Right ventricle myocardium inferior (tissue), 1 donor: ENCODE results near the gene TSR3. TPM values are rescaled to one million over a fixed set of nuclear protein-coding genes. Genes with fewer than 3 reads are reported as not detected.
A peak's percentile ranks its signal among the peaks of the same experiment; 100 is the strongest.

Experiments
- ATAC-seq: fragments of 200-7000 bp; cut with Tn5 transposase; one replicate; pipeline ENCODE4 v1.9.1; 2020; ENCODE audit warnings: mild to moderate bottlenecking, moderate library complexity
- DNase-seq: peaks from one replicate; pipeline ENCODE4 v3.0.0; 2021; ENCODE audit errors: missing footprints
- intact Hi-C: fragments of 100-400 bp; cut with DNase I; formaldehyde crosslinking; loops from one replicate; pipeline ENCODE4 v1.11.0; 2022
- total RNA-seq: library from RNA; stranded (reverse); fragmentation: NEBNext Ultra II Directional; extraction: Animal tissue kit (Norgen Biotek cat#: 25700); gene quantifications from one replicate; pipeline ENCODE4 v1.2.1, GENCODE V29; 2021
- donor health status: DM: no; HTN: yes; CAD: no; lungs with severe emphysema.

The TSR3 gene
- total RNA-seq, 1 donor from 2014 or later = 54.6 TPM

DNA sequence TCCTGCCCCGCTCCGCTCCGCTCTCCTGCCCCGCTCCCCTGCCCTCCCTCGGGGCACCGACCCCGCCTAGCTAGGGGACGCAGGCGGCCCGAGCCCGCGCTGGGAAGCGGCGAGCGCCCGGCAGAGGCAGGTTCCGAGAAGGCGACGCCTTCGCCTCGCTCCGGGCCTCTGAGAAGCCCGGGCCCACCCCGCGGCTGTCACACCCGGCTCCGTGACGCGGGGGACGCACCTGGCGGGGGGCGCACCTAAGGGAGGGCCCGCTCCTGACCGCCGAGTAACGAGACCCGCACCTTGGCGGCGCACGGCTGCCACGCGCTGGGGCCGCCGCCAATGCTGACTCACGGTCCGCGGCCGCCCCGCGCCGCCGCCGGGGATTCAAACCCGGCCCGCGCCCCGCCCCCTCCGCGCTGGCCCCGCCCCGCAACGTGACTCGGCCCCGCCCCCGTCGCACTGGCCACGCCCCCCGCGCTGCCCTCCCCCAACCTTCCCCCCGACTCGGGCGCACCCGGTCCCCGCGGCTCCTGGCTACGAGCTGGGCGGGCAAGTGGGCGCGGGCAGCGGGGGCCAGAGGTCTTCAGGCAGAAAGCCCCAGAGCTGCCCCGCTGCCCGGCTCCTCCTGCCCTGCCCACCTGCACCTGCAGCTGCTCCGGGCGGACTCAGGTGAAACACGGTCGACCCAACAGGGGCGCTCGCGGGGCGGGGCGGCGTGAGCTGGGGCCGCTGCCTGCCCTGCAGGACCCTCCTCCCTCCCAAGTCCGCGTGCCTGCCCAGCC, 27.8 kb upstream of the TSR3 start:
- intact Hi-C loops = no loop called here
- DNase-seq (peak; percentile 76), ATAC-seq (peak; percentile 74)

DNA sequence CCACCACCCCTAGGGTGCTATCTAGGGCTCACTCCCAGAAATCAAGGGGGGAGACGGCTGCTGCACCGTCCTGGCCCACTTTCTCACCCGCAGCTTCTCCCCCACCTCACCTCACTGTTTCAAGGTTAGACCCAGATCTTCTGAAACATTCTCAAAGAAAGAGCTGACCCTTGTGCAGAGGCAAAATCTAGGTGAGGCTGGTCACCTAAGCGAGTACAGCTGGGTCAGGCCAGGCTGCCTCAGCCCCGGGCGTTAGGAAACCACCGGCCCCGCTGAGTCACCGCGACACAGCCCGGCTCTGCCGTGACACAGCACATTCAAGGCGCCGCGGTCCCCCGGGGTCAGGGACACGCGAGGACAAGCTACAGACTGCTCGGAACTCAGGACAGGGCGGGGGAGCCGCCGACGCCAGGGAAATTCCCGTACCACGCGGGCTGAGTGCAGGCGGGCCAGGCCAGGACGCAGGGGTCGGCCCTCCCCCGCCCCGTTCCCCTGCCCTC, 27.2 kb upstream of the TSR3 start:
- ATAC-seq = peak; percentile 86

DNA sequence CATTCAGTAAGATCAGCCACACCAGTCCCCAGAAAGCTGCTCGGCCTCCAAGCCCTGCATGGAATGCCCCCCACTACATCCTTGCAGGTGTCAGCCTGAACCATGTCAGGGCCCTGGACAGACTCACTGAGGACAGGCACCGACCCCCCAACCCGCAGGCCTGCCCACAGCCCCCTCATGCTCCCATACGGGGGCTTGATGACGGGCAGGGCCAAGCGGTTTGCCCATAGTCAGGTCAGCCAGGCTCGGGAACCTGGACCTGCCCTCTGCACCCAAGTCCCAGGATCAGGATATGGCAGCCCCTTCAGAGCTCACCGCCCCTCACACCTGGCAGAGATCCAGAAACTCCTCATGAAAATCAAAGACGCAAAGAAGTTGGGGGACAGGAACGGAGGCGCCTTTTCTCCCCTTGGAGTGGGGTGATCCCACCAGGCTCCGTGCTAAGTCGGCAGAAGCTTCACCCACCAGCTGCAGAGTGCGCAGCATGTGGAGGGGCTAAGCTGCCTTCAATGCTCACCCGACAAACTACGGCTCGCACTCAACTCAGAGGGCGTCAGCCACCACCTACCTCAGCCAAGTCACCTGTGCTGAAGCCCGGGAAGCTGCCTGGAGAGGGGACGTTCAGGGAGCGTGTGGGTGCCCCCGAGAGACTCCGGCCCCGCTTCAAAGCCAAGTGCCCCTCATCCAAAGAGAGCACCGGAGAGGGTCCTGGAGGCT, 26.6 kb upstream of the TSR3 start:
- no peak for DNase-seq
- no peak for ATAC-seq
- intact Hi-C loops = no loop called here

More for the DNA sequence above, 27.2 kb upstream of the TSR3 start:
- DNase-seq = peak; percentile 93
- intact Hi-C loops = no loop called here

DNA sequence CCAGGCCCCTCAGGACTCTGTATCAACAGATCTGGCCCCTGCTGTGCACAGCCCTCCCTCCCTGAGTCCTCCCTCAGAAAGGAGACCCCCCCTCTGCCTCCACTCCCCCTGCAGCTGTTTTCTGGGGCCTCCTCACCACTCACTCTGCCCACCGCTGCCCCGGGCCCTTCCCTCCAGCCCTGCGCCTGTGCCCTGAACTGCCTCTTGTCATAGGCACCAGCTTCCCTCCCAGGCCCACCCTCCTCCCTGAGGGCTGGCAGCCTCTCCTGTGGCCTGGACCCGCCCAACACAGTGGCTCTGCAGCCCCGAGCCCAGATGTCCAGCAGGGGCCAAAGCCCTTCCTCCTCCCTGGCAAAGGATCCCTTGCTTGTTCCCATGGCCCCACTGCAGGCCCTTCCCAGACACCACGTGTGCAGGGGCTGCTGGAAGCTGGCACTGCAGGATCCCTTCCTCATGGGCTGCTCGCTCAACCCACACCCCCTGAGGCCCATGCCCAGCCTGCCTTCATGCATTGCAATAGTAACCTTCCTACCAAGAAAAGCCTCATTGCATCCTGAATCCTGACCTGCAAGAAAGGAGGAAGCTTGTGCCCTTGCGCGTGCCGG, 25.8 kb upstream of the TSR3 start:
- DNase-seq = peak; percentile 20

DNA sequence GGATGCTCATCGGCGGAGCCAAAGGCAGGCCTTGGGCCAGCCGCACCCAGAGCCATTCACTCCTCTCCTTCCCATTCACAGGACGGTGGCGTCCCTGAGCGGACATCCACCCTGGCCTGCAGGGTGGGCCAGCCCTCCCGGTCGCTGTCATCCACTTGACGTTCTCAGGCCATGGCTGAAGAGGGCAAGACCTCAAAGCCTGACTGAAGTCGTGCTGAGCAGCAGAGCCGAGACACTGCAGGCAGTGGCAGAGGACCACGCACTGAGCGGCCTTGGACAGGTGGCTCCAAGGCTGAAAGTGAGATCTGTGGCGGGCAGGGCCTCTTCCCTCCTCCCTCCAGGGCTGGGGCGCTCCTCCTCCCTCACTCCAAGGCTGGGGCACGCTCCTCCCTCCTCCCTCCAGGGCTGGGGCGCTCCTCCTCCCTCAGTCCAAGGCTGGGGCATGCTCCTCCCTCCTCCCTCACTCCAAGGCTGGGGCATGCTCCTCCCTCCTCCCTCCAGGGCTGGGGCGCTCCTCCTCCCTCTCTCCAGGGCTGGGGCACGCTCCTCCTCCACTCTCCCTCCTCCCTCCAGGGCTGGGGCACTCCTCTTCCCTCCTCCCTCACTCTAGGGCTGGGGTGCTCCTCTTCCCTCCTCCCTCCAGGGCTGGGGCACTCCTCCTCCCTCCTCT, 24.2 kb upstream of the TSR3 start:
- no peak for DNase-seq
- intact Hi-C loops = no loop called here

More for the DNA sequence above, 25.8 kb upstream of the TSR3 start:
- intact Hi-C loops = no loop called here
- no peak for ATAC-seq

DNA sequence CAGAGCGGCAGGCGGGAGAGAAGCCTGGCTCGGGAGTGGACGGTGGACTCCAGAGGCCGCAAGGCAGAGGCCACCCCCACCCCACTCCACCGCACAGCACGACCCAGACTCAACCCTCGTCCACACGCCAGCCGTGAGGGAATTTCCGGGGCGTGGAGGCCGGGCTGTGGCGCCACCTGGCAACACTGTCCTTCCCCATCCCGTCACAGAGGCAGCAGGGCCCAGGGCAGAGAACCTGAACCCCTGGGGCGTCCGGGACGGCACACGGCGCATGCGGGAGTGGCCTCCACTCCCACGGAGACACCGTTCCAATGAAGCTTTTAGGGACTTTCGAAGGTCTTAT, 23.6 kb upstream of the TSR3 start:
- no peak for DNase-seq
- intact Hi-C loops = no loop called here
- no peak for ATAC-seq

More for the DNA sequence above, 24.2 kb upstream of the TSR3 start:
- no peak for ATAC-seq

DNA sequence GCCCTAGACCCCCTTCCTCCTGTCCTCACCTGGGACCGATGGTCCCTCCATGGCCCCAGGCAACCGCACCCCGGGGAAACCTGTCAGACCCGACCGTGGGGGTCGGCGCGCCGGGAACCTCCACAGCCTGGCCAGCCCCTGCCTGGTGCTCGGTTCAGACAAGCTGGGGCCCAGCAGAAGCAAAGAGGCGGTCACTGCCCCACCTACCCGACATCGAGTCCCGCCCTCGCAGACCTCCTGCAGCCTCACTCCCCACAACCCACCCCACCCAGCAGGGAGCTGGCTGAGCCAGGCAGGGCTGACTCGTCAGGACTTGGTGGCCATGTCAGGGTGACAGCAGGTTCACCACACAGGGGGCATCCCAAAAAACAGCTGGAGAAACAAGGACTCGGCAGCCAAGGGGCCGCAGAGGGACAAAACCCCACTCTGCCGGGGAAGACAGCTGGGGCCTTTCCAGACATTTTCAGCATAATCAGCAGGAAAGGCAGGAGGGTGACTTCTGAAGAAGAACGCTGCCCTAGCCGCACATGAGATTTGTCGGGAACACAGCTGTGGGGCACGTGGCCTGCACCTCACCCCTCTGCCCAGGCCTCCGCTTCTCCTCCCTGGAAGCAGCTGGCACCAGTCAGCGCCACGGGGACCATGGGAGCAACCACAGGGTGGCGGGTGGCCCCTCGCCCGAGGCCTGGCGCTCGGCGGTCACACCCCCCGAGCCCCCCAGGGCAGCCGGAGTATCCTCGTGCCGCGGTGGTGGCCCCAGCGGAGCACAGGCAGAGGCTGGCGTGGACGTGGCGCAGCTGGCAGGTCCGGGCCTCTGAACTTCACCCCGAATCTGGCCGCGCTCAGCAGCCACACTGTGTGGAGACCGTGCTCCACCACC, 23.0 kb upstream of the TSR3 start:
- no peak for DNase-seq
- ATAC-seq = no peak
- intact Hi-C loops = no loop called here

DNA sequence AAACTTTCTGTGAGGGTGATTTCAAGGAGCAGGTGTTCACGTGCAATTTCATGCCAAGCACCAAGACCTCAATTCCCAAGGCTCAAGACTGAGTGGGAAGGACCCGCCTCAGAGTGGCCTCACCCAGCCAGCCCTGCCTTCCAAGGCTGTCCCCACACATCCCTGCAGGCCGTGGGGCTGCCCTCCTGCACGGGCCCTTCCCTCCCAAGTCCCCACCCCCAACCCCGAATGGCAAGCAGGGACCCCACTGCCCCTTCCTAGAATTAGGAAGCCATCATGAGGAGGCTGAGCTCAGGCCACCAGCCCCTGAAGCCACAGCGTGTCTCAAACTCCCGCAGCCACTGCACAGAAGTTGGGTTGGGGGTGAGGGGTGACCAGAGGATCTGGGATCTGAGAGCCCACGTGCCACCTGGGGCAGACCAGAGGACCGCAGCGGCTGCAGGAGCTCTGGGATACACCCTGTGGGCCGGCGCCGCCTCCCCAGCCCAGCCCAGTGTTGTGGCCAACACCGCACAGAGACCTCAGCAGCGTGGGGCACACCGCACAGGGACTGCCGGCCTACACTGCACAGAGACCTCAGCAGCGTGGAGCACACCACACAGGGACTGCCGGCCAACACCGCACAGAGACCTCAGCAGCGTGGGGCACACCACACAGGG, 20.7 kb upstream of the TSR3 start:
- ATAC-seq (no peak), DNase-seq (no peak)
- intact Hi-C loops = no loop called here

DNA sequence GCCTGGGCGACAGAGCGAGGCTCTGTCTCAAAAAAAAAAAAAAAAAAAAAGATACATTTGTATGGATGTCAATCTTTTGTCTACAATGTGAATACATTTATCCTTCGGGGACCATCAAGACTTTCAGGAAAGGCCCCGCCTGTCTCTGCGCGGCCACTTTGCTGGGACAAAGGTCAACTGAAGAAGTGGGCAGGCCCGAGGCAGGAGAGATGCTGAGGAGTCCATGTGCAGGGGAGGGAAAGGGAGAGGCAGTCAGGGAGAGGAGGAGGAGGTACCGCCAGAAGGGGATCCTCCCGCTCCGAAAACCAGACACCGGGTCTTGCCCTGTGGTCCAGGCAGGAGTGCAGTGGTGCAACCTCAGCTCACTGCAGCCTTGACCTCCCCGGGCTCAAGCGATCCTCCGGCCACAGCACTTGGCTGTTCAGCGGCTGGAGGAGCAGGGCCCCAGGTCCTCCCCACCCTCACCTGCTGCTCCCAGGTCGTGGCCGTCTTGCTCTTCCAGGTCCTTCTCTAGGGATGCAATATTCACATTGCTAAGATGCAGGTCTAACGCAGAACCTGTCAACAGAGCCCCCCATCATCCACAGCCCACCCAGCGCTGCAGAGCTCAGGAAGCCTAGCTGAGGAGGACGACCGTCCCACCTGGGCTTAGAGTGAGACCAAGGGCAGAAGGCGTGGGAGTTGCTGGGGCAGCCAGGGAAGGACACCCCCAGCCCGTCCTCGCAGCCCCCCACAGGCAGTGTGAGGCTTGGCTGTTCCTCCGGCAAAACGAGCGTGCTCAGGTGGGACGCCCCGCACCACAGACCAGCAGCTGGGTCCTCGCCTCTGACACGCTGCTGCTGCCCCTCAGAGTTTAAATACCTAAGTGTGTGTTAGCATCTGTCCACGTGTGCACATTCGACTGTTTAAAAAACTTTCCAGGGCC, 19.6 kb upstream of the TSR3 start:
- intact Hi-C loops = no loop called here
- DNase-seq (no peak), ATAC-seq (no peak)

DNA sequence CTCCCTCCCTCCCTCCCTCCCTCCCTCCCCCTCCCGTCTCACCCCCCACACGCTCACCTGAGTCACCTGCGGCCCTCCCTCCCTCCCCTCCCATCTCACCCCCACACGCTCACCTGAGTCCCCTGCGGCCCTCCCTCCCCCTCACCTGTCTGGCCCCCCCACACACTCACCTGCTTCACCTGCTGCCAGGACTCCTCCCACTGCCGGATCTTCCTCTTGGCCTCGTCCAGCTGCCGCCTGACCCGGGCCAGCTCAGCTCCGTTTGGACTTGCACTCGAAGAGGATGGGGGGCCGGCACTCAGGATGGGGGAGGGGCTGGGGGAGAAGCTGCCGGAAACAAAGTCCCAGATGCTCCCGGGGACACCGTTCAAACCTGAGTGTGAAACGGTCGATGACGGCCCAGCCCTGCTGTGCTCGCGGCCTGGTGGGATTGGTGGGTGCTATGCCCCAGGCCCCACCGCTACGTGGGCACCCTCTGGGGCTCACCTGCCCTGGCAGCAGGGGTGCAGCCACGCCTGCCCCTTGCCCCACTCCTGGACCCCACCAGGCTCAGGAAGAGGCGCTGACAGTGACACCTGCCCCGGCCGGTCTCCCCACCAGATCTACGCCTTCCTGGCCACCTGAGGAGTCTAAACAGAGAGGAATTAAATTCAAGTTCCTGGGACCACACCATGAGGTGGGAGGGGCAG, 16.0 kb upstream of the TSR3 start:
- no peak for ATAC-seq
- no peak for DNase-seq
- intact Hi-C loops = no loop called here

DNA sequence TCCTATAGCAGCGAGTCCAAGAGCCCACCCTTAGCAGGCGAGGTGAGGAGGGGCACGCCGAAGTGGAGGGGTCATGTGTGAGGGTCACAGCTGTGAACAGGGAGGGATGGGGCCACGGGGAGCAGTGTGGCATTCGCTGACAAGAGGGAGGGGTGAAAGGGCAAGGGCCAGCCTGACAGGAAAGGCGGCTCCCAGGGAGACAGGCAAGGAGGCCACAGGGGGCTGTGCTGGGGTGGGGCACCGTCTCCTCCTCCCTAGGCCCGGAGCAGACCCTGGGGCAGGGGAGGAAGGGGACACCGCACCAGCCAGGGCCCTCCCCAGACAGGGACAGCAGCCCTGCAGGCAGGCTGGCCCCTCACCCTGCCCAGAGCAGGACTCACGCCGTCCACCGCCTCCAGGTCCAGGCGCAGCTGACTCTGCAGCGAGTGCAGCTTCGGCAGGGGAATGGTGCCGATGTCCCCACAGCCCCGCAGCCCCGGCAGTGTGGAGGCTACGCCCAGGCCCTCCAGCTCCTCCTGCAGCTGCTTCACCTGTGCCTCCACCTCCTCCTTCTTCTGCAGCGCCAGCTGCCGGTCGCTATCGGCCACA, 15.1 kb upstream of the TSR3 start:
- peak; percentile 14 for ATAC-seq
- intact Hi-C loops = no loop called here
- no peak for DNase-seq

DNA sequence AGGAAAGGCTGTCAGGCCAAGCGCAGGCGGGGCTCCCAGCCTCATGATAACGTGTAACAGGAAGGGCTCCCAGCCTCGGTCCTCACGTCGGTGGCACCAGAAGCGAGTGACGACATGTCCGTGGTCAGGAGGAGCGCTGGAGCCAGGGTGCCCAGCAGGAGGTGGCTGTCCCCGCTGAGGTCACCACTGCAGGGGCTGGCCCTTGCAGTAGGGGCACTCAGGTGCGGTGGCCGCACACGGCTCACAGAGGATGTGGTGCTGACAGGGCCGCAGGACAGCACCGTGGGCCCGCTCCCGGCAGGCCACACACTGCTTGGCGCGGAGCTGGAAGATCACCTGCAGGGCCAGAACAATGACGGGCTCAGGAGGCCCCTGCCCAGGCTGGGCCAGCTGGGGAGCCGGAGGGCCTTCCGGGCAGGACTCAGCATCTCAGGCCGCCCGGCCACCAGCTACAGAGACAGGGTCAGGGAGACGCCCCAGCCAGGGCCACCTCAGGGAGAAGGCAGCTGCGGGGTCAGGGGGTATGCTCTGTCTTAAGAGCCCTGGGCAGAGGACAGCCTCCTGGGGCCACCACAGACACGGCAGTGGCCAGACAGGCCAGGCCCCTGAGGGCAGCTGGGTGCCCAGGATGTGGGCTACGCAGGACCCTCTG, 14.5 kb upstream of the TSR3 start:
- ATAC-seq = no peak
- DNase-seq = no peak
- intact Hi-C loops = no loop called here

DNA sequence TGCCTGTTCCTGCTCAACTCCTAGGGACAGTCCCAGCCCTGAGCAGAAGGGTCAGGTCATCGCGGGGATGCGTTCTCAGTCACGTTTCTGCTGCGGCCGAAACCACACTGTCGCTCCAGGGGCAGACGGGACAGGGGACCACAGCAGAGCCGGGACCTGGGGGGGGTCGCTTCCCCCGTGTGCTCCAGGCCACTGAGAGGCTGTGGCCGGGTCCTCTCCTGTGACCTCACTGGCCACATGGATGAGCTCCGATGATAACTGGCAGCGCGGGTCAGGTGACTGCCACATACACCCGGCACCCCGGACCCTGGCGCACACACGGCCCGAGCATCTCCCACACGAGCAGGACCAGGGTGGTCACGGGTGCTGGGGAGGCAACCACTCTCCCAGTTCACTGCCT, 12.8 kb upstream of the TSR3 start:
- intact Hi-C loops = loop anchor here (5.0 kb wide), 1 partner anchor 58 kb away; the partner anchor contains the start of gene UQCC4
- no peak for DNase-seq
- no peak for ATAC-seq

DNA sequence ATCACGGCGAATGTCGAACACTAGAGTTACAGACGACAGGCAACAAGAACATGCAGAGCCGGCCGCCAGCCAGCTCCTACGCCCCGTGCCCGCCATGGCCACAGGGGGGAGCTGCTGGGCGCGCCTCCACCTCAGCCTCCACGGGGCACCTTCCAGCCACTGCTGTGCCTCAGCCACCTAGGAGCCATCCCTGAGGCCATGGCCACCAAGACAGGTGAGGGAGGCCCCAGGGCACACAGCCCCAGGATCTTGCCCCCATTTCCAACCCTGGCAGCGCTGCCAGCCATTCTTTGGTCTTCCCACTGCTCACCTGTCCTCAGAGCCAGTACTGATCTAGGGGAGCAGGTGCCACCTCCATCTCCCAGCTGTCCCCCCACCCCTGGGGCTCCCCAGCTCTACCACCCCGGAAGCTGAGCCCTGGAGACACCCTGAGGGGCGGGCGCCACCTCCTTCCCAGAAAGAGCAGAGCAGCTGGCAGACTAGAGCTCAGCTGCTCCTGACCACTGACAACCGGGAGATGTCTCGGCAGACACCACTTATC, 11.9 kb upstream of the TSR3 start:
- intact Hi-C loops = loop anchor here (5.0 kb wide), 1 partner anchor 59 kb away; the partner anchor contains the start of gene UQCC4
- ATAC-seq (peak; percentile 58), DNase-seq (peak; percentile 81)

DNA sequence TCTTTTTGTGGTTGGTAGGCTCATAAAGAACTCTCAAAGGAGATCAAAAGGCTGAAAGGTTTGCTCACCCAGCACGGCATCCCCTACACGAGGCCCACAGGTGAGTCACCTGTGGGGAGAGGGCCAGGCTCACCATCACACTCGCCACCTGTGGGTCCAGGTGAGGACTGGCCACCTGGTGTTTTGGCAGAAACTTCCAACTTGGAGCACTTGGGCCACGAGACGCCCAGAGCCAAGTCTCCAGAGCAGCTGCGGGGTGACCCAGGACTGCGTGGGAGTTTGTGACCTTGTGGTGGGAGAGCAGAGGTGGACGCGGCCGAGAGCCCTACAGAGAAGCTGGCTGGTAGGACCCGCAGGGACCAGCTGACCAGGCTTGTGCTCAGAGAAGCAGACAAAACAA, 11.1 kb upstream of the TSR3 start:
- DNase-seq = no peak
- no peak for ATAC-seq
- intact Hi-C loops = loop anchor here (5.0 kb wide), 1 partner anchor 59 kb away; the partner anchor contains the start of gene UQCC4
